Measurements from ENCODE around the gene SNX15. TPM values are rescaled to one million over a fixed set of nuclear protein-coding genes. Genes with fewer than 3 reads are reported as not detected.

The SNX15 gene
- total and polyA plus RNA-seq, 10 donors = 10.8 to 21.6 (median 17.1) TPM

- no peak overlapping the region for H3K4me3 ChIP-seq
- peaks cover 0 to 45% (median 31%) of the 10 kb centered on the region in 6 donors for H3K36me3 ChIP-seq
- DNase-seq = no peak
- TF ChIP-seq CTCF (IDR thresholded peaks at IDR 0.05 in 8 of 11, conservative IDR thresholded peaks at IDR 0.05 in 3 of 11) (no peak), POLR2A (IDR thresholded peaks at IDR 0.05) (no peak), POLR2AphosphoS5 (IDR thresholded peaks at IDR 0.05) (no peak)
- intact Hi-C loops (cut with DNase I; ENCODE audit: low total_unique reads) = no loop called here
- no peak overlapping the region for H3K27ac ChIP-seq
- H3K4me1 ChIP-seq = peaks cover 13 to 60% (median 29%) of the 10 kb centered on the region in 6 donors
- WGBS, 5 donors = 84 to 95% (median 90%) methylated on average over 4 of the region's 4 CpGs
- H3K9me3 ChIP-seq = no peaks in the 10 kb centered on the region
- no peaks in the 10 kb centered on the region for H3K27me3 ChIP-seq (replicated peaks in 1 of 7)
These were observed 10.5 kb upstream of the SNX15 start for GRCh38 chr11:65016705-65017104.

- Histone ChIP-seq H3K27me3 (replicated peaks in 1 of 7) (no peaks in the 10 kb centered on the region), H3K9me3 (no peaks in the 10 kb centered on the region), H3K4me1 (peaks cover 11 to 65% (median 26%) of the 10 kb centered on the region in 6 donors), H3K36me3 (peaks cover 0 to 54% (median 38%) of the 10 kb centered on the region in 6 donors), H3K4me3 (no peak overlapping the region), H3K27ac (no peak overlapping the region)
- intact Hi-C loops (cut with DNase I; ENCODE audit: low total_unique reads) = no loop called here
- no peak for DNase-seq
- 94 to 97% (median 96%) methylated on average over 6 of the region's 6 CpGs for WGBS, 5 donors
- no peak for TF ChIP-seq POLR2A (IDR thresholded peaks at IDR 0.05)
- no peak for TF ChIP-seq POLR2AphosphoS5 (IDR thresholded peaks at IDR 0.05)
- no peak for TF ChIP-seq CTCF (IDR thresholded peaks at IDR 0.05 in 8 of 11, conservative IDR thresholded peaks at IDR 0.05 in 3 of 11)
These were observed 9.3 kb upstream of the SNX15 start for GRCh38 chr11:65017937-65018336.

GRCh38 chr11:65019824-65020223 lies 7.4 kb upstream of the SNX15 start:
- Histone ChIP-seq H3K9me3 (no peaks in the 10 kb centered on the region), H3K4me3 (no peak overlapping the region), H3K27me3 (replicated peaks in 1 of 7) (no peaks in the 10 kb centered on the region), H3K4me1 (peaks cover 4 to 53% (median 15%) of the 10 kb centered on the region in 6 donors), H3K36me3 (peaks cover 0 to 54% (median 38%) of the 10 kb centered on the region in 6 donors), H3K27ac (no peak overlapping the region)
- intact Hi-C loops (cut with DNase I; ENCODE audit: low total_unique reads) = no loop called here
- TF ChIP-seq POLR2AphosphoS5 (IDR thresholded peaks at IDR 0.05) (no peak), POLR2A (IDR thresholded peaks at IDR 0.05) (no peak), CTCF (IDR thresholded peaks at IDR 0.05 in 8 of 11, conservative IDR thresholded peaks at IDR 0.05 in 3 of 11) (no peak)
- 77 to 90% (median 80%) methylated on average over 7 of the region's 7 CpGs for WGBS, 5 donors
- DNase-seq = no peak

- Histone ChIP-seq H3K4me3 (no peak overlapping the region), H3K4me1 (peaks cover 0 to 41% (median 6%) of the 10 kb centered on the region in 6 donors), H3K27me3 (replicated peaks in 1 of 7) (no peaks in the 10 kb centered on the region), H3K36me3 (peaks cover 0 to 54% (median 38%) of the 10 kb centered on the region in 6 donors), H3K27ac (no peak overlapping the region), H3K9me3 (no peaks in the 10 kb centered on the region)
- WGBS, 5 donors = 64 to 83% (median 75%) methylated on average over 3 of the region's 3 CpGs
- DNase-seq = no peak
- intact Hi-C loops (cut with DNase I; ENCODE audit: low total_unique reads) = no loop called here
- TF ChIP-seq POLR2AphosphoS5 (IDR thresholded peaks at IDR 0.05) (no peak), POLR2A (IDR thresholded peaks at IDR 0.05) (no peak), CTCF (IDR thresholded peaks at IDR 0.05 in 8 of 11, conservative IDR thresholded peaks at IDR 0.05 in 3 of 11) (no peak)
These were observed 6.2 kb upstream of the SNX15 start for GRCh38 chr11:65021003-65021402.
